Stimulated activated CD8-positive, alpha-beta memory T cell treated with anti-CD3 and anti-CD28 coated beads, Interleukin-4, amount 100 ng/mL, for 1 hour (primary cell): Measurements from ENCODE around the gene LMO7.
"Not testable (repeated sequence)": the region's sequence is repeated elsewhere in the genome, so short reads cannot be mapped to it uniquely, and the experiment has no call there.

Experiments
- DNase-seq, 2 donors: peaks; one replicate each; pipeline ENCODE4 v3.0.0-alpha.2; 2020; ENCODE audit warnings: low read depth in 2 of 2, low spot score in 1 of 2

LMO7 gene

DNA sequence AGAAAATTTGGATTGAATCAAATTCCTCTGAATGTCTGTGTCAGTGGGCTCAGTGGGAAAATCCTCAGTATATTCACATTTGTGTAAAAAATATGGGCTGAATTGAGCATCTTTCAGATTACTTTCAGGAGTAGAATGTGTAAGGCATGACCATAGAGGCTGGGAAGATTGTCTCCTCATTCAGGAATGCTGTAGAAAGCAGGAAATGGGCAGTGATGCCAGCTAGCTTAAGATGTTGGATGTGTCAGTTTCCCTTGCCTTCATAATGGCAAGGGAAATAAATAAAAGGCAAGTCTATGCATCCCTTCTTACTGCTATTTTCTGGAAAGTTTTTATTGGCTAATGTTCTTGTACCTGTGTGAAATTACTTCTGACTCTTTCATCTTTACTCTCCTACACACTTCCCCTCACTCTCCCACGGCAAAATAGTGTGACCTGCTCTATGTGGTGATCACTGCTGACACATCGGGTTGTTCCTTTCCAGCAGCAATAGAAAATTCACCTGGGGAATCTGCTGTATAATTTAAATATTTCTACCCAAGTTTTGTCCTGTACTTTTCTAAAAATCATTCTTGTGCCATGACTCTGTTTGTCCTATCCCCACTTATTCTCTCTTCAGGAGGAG lies 103.2 kb downstream of the LMO7 start:
- DNase-seq, result no peak

DNA sequence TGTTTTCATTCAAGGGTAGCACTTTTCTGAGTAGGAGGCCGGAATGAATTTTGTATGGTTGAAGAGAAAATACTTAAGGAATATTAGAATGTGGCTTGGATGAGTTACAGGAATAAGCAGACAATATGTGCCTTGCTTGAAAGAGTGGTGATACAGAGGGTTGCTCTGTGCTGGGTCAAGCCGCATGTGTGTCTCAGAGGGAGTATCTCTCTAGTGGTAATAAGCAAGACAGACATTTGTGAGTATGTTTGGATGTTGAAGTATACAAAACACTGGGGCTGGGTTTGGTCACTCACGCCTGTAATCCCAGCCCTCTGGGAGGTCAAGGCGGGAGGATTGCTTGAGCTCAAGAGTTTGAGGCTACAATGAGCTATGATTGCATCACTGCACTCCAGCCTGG lies 103.9 kb downstream of the LMO7 start:
- no peak for DNase-seq

DNA sequence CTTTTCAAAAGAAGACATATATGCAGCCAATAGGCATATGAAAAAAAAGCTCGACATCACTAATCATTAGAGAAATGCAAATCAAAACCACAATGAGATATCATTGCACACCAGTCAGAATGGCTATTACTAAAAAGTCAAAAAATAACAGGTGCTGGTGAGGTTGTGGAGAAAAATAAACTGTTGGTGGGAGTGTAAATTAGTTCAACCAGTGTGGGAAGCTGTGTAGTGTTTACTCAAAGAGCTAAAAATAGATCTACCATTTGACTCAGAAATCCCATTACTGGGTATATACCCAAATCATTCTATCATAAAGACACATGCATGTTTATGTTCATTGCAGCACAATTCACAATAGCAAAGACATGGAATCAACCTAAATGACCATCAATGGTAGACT lies 106.9 kb downstream of the LMO7 start:
- not testable (repeated sequence) for DNase-seq

DNA sequence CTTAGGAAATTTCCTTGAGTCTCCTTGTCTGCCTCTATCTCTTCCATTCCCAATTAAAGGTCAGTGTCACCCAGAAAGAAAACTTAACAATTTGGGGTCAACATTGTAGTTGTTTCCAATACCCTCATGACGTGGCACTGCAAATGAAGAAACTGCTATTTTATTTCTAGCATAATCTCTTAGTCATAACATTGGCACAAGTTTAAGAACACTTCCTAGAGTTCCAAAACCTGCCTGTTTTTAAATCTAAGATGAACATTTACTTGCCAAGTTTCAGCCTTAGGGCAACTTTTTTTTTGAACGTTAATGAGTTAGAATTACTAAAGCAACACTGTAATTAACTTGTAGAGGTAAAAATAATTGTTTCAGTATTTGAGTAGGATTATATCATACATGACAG lies 108.0 kb downstream of the LMO7 start:
- DNase-seq, result no peak

DNA sequence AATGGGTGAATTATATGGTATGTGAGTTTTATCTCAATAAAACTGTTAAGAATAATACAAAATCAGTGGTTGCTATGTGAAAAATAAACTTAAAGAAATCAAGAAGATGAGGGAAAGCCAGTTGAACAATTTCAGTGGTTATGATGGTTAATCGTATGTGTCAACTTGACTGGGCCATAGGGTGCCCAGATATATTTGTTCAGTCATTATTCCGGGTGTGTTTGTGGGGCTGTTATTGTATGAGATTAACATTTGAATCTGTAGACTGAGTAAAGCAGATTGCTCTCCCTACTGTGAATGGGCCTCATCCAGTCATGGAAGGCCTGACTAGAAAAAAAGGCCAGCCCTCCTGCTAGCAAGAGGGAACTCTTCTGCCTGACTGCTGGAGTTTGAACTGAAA lies 109.3 kb downstream of the LMO7 start:
- no peak for DNase-seq

DNA sequence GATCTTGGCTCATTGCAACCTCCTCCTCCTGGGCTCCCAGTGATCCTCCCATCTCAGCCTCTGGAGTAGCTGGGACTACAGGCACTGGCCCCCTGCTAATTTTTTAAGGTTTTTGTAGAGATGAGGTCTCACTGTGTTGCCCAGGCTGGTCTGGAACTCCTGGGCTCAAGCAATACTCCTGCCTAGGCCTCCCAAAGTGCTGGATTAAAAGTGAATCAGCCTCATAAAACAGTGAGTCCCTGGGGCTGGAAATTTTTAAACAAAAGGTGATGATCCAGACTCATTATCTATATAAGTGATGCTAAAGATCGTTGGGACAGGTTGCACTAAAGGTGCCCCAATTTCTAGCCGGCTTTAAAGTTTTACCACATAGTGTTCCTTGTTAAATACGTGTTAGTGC lies 112.7 kb downstream of the LMO7 start:
- DNase-seq, result no peak

DNA sequence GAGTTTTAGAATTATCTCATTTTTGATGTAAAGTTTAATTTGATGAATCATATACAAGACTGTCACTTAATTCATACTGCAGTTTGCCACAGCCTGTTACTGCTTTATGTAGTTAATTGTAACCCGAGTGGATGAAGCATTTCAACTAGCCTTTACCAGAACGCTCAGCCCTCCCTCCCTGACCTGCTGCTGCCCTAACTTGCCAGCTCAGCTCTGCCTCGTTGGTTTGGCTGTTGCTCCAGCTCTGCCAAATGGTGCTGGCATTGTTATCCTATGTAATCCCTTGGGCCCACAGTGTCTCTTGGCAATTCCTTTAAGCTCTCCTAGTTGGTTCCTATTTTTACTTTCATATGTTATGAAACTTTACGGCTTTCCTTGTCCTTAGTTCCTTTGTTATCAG lies 113.3 kb downstream of the LMO7 start:
- DNase-seq, result no peak

DNA sequence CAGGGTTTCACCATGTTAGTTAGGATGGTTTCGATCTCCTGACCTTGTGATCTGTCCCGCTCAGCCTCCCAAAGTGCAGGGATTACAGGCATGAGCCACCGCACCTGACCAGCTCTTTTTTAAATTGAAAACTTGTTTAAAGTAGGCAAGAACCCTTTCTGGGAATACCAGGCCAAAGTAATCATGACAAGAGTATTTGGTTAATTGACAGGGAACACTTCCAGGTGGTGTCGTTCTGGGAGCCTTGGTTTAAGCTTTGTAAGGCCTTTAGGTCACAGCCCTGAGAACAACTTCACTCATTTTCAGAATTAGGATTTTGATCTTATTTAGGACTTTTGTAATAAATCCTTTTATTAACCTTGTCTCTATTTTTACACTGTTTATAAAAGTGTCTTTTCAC lies 115.2 kb downstream of the LMO7 start:
- DNase-seq, result no peak

DNA sequence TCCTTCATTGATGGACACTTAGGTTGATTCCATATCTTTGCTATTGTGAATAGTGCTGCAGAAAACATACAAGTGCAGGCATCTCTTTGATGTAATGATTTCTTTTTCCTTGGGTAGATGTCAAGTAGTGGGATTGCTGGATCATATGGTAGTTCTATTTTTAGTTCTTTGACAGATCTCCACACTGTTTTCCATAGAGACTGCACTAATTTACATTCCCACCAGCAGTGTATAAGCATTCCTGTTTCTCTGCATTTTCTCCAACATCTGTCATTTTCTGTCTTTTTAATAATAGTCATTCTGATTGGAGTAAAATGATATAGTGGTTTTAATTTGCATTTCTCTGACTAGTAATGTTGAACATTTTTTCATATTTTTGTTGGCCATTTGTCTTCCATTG lies 116.7 kb downstream of the LMO7 start:
- no peak for DNase-seq

DNA sequence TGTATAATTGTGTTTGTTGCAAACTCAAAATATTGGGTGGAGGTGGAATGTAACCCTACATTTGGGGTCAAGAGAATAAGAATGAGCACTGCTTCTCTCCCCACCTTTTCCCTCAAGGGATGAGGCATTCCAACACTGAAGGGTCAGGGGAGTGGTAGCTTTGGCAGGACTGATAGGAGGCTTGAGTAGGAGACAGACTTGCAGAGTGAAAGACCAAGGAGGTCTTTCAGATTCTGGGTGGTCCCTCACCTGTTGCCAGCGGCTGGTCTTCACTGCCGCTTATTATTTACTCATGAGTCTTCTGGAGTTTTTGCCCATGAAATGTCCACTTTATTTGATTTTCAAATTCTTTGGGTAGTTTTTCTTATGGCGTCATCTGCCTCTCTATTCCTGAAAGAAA lies 118.8 kb downstream of the LMO7 start:
- DNase-seq, result no peak

DNA sequence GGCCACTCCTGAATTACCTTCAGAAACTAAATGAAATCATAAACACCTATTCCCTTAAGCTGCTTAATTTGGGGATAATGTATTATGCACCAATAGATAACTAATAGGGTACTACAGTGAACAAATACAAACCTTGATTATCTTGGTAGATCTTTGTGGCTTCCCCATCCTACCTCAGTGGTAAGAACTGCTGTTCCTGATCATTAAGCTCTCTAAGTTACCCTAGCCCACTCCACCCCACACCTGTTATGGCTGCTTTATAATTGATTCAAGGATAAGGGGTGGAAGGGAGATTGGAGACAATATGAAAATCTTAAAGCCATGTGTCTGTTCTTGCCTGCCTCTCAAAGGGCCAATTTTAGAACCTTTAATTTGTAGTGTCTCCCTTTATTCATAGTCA lies 121.2 kb downstream of the LMO7 start:
- DNase-seq, result no peak

DNA sequence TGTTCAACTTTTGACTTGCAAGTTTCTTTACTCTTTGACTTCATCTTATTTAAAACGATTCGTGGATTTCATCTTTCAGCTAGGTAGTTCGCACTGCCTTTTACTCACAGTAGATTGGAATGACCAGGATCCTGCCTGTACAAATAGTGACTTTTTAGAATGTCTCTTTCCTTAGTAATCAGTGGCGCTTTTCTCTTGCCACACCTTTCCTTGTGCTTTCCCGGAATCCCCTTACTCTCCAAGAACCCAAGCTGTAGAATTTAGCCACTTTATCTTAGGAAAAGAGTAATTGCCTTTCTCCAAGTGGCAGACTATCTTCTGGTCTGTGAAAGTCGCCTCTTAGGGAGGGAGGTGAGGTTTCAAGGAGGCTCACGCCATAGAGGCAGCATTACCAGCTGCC lies 123.4 kb downstream of the LMO7 start:
- no peak for DNase-seq

DNA sequence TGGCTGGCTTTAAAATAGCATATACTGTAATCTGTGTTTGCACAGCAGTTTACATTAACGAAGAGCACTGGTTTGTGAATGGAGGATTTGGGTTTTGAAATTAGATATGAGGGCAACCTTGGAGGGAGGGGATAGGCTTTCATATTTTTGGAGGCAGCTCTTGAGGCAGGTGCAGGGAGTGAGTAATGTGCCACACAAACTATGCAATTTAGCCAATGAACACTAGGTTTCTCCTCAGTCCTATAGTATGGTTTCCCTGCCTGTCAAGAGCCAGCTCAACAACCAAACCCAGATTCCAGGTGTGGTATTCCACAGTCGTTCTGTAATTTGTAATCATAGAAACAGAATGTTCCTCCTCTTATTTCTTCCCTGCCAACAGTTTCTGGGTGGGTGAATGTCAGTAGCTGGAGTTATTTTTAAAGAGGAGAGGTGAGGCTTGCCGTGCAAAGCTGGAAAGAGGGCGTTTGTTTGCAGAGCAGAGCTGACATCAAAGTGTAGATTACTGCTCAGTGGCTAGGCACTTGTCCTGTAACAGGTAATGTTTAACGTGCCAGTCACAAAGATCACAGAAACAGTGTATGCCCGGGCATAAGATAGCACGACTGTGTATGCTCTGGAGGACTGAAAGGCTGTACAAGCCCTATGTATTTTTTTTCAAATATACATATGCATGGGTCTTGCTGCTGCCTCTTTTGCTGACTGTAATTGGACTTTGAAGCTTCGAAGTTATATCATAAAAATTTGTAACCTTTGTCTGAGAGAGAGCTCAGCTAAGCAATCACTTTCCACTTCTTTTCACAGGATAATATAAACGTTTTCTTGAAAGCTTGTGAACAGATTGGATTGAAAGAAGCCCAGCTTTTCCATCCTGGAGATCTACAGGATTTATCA lies 124.2 kb downstream of the LMO7 start:
- DNase-seq, result no peak

DNA sequence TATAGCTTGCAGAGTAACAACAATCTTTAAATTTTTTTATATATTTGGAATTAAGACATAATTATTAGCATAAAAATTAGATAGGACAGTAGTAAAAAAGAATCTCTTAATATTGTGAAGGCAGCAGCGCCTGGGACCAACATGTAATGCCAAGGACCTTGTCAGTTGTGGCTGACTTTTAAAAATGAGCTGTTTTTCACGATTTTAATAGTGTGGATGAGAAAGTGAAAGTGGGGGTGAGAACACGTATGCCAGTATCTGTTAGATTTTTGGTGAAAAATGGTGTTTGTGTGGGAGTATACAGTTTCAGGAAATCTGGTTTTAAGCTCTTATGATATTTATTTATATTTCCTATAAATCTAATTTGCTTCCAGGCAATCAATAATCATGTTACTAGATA lies 125.2 kb downstream of the LMO7 start:
- DNase-seq, result no peak

DNA sequence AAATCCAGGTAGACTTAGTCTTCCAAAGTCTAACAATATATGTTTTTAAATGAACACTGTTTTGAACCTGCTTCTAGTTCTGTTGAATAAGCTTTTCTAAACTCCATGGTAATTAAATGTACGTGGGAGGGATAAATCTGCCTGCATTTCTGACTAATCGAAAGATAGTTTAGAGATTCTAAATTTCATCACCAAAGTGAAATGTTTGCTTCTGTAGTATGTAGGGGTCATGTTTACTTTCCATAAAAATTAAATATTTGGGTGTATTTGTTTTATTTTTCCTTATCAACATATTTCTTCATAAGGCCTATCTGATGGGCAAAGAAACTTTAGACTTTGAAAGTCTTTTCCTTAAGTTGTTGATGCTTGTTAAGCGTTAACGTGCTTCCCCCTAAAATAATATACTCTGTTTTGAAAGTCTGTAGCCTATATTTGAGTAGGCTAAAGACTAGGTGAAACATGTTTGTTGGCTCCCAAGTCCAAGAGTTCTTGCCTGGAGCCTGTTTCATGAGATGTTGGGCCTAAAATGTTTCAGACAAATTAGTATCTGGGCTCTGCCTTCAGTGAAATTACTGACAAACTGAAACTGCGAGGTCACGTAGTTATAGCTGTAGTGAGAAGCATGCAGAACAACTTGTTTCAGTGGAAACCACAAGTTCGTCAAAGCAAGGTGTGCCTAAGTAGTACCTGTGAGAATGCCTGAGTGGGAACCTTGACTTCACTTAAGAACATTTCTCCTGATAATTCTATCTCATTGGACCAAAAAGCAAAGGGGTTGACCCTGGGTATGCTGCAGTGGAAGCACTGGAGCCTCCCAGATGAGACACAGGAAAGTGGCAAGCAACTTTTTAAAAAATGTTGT lies 126.2 kb downstream of the LMO7 start:
- DNase-seq, result no peak

DNA sequence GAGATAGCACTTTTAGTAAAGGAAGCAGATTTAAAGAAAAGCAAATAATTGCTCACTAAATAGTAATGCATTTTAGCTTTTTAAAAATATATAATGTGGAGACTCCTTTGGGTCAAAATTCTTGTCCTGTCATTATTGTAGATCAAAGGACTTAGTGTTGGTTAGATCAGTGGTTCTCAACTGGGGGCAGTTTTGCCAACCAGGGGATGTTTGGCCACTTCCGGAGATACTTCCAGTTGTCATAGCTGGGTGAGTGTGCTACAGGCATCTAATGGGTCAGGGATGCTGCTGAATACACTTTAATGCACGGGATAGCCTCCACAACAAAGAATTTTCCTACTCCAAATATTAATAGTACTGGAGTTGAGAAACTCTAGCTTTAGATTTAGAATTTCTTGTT lies 126.8 kb downstream of the LMO7 start:
- no peak for DNase-seq

DNA sequence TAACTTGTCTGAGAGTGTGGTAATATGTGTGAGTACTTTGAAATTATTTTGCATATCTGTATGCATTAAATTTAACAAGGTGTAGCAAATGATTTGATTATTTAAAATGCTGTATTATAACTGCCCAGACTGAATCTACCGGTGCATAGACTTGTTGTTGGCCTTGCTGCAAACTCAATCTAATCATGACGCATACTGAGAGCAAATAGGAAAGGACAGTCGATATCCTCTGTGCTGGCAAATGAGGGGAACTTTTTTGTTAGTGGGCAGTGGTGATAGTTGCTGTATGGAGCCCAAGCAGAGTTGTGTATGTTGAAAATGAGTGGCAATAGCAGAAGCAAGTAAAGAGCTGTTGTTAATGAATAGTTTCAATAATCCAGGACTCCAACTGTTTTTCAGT lies 127.4 kb downstream of the LMO7 start:
- no peak for DNase-seq

DNA sequence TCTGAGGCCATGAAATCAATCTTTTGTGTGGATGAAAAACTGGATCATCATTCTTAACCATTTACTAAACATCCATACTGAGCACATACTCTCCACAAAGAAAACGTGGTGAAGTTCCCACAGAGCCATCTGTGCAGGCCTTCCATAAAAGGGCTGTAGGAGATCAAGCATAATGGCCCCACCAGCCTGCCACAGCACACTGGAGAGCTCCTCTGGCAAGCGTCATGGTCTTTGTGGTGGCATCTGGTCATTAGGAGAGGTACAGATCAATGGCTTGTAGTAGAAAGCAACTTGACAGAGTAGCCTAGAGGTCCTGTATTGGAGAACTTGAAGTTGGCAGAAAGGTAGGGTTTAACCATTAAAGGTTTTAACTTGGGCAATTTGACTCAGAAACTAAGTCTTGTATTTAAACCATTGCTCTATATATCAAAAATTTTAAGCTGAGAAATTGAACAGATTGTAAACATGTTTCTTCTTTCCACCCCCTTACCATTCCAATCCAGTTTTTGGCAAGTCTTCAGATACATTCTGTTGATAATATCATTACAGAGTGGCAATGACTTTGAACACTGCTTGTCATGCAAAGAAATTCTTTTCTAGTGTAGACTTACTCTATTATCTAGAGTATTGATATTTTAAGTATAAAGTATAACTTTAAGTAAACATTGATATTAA lies 128.3 kb downstream of the LMO7 start:
- DNase-seq, result no peak

DNA sequence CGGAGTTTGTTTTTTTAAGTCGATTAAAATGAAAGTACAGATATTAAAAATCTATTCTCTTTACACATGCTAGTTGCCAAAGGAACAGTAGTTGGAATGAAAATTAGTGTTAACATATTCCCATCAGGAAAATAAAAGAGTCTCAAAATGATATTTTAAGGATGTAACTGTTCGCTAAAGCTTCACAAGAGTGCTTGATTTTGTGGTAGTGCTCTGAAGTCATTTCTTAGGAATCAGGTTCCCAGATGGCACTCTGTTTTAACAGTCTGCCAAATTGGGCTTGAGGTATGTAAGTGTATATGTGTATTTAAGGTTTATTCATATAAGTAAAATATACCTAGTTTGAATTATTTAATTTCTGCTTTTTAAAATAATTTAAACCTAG lies 128.8 kb downstream of the LMO7 start:
- no peak for DNase-seq

DNA sequence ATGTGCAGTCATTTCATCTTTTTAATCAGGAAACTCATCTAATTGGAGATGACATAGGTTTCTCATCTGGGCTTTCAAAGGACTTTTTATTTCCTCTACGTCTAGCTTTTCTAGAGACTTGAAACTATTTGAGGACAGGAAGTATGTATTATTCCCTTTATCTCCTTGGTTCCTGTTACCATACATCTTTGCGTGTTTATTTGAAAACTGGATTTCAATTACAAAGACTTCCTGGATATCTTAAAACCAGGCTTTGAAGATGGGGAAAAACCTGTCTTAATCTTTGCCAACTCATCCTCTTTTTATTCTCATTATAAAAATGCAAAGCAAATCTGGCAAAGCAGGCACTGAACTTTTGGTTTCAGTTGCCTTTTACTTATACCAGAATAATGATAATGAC lies 130.5 kb downstream of the LMO7 start:
- no peak for DNase-seq

DNA sequence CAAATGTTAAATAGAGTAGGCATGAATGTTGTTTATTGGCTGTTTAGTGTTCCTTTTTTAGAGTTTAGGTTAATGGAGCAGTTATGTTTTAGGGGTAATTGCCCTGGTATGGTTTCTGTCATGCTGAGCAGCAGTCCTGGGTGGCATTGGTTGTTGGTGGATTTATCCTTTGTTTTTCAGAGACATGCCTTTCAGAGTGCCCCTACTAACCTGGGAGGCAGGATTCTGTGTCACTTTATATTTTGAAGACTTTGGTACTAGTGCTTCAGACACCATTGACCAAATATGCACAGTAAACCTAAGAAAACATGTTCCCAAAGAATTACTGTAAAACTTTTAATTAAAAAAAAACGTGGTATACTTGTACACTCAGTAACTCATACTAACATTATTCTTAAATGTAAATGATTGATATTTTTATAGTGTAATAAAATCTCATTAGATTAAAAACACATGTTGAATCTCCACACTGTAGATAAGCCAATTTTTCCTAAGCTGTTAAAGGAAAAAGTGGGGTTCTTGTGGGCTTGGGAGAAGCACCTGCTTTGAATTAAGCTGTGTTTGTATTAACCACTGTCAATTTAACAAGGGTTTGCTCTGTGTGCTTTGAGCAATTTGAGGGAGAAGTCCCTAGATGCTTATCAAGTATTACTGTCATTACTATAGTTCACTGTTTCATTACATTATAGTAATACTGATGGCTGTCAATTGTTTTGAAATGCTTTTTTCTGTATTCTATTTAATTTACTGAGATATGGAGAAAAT lies 133.2 kb downstream of the LMO7 start:
- DNase-seq, result no peak
